ENCODE data around the gene TOX3.

The TOX3 gene

DNA sequence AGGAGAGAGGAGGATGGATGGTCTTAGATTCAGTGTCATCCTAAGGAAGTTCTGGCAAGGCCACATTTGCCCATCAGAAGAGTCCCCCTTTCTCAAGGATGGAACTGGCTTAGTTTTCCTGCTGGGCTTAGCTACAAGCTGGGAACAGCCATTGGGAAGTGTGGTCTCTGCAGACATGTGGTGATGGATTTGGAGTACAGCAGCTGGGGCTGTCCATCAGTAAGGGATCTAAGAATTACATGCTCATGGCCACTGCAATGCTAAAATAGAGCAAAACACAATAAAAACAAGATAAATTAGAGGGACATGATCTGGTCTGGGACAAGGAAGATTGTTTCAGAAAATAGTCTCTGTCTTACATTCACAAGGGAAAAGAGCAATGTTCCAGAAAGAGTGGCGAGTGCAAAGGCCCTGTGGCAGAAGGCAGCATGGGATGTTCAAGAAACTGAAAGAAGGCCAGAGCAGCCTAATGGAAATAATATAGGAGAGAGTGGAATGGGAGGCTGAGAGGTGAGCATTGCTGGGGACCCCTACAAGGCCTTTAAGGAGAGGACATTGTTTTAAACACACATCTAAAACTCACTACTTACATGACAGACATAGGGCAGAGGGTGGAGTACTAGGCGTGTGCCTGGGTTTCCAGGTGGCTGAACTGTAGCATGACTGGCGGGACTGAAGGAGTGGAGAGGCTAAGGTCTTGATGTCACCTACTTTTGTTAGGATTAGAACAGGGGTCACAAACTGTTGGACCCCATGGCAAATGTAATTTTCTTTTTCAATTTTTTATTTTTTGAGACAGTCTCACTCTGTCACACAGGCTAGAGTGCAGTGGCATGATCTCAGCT is 17.0 kb upstream of the TOX3 start:
- DNase-seq: peak; percentile 76

DNA sequence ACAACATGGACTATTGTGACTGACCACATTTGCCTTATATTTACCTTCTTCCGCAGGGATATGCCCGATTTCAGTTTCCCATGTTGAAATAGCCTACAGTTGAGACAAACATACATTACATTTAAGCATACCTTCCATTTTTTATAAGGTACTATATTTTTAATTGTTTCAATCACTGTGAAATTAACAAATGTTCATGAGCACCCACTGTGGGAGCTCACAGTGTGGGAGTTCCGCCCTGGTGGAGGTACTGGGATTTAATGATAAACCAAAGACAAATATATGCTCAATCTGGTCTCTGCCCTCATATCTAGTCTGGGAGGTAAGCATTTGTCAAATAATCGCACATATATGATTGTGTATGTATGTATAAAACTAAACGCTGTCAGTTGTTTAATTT is 15.8 kb upstream of the TOX3 start:
- DNase-seq: peak; percentile 61

GRCh38 chr16:52561910-52562741 is 15.2 kb upstream of the TOX3 start:
- peak; percentile 97 for DNase-seq

DNA sequence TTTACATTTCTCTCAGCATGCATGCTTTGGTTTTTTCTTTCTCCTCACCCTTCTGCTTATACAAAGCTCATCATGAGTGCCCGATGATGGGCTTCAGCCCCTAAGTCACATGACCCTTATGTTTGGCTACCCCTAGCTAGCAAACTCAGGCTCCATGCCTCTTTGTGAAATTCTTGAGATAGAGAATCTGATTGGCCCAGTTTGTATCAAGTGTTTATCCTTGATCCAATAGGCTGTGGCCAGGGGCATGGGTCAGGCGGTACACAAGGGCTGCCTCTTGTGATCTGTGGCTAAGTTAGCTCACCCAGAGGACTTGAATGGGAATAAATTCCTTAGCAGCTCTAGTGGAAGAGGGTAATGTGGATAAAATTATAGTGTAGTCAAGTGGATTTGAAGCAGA is 11.5 kb upstream of the TOX3 start:
- DNase-seq: peak; percentile 40

GRCh38 chr16:52557236-52557635 is 10.3 kb upstream of the TOX3 start:
- DNase-seq: peak; percentile 93

GRCh38 chr16:52556083-52556482 is 9.1 kb upstream of the TOX3 start:
- no peak for DNase-seq

DNA sequence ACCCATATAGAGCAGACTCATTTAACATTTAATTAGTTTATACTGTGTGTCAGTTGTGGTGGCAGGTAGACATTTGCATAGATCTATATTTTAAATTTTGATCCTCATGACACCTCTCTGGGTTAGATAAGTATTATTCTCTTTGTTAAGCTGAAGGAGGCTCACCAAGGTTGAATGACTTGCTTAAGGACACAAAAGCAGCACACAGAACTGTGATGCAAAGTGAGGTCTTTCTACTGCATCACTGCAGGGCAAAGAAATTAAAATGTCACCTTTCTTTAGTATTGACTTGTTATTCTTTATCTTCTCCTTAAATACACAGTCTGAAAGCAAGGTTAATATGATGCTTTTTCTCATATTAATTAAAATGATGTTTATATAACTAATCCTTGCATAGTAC is 8.6 kb upstream of the TOX3 start:
- no peak for DNase-seq

DNA sequence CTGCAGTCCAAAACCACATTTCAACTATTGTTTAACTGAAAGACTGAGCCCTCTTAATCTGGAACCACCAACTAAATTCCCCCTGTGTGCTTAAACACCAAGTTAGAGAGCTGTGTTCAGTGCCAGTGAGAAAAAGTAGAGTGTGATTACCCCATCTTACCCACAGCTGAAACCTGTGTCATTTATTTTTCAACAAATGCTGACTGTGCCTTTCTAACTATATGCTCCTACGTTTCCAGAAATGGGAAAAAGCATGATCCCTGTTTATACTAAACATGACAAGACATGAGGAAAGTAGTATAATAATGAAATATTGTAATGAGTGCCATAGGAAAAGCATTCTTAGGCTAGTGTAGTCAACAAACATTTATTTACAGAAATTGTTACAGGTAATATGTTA is 7.4 kb upstream of the TOX3 start:
- DNase-seq: no peak

- DNase-seq: peak; percentile 62
Measured at GRCh38 chr16:52553322-52553721, 6.4 kb upstream of the TOX3 start.

GRCh38 chr16:52552643-52553042 is 5.7 kb upstream of the TOX3 start:
- DNase-seq: peak; percentile 97

DNA sequence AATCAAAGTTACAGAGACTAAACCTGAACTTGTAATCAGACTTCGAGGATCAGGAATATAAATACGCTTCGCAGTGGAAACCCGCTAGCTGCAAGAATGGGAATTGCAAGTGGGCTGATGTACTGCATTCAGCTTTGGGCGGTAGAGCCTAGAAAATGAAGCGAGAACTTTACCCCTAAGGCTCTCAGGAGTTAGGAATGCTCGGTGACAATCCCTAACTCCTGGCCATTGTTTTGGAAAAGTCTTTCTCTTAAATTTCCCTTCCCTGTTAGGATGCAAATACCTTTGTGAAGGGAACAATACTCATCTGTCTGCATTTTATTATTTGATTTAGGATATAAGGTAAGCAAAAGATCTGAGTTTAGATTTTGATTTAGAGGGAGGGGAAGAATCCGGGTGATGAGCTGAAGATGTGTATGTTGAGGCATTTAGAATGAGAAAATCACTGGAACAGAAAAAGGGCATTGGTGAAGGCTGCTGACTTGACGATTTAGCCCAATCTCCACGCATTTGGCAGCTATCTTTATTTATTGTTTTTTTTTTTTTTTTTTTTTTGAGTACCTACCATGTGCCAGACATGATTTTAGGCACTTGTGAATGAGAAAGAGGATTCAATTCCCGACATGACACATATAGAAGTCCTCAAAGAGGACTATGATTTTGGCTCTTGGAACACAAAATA is 2.2 kb upstream of the TOX3 start:
- DNase-seq: peak; percentile 65

GRCh38 chr16:52548261-52549010 is 1.5 kb upstream of the TOX3 start:
- DNase-seq: peak; percentile 79

DNA sequence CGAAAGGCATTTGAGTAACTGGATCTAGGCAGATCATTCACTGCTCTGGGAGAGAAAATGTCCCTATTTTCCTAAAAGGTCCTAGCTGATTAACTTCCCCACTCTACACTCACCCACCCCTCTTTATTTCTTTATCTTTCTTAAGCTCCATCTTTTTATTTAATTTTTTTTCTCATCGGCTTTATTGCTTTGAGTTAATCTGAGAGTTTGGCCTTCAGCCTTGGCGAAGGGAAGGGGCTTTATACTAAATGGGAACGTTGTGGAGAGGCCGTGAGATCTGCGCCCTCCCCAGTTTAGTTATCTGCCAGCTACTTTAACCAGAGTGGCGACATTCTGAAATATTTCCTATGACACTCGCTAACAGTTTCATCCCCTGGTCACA is 882 bp upstream of the TOX3 start:
- peak; percentile 67 for DNase-seq

DNA sequence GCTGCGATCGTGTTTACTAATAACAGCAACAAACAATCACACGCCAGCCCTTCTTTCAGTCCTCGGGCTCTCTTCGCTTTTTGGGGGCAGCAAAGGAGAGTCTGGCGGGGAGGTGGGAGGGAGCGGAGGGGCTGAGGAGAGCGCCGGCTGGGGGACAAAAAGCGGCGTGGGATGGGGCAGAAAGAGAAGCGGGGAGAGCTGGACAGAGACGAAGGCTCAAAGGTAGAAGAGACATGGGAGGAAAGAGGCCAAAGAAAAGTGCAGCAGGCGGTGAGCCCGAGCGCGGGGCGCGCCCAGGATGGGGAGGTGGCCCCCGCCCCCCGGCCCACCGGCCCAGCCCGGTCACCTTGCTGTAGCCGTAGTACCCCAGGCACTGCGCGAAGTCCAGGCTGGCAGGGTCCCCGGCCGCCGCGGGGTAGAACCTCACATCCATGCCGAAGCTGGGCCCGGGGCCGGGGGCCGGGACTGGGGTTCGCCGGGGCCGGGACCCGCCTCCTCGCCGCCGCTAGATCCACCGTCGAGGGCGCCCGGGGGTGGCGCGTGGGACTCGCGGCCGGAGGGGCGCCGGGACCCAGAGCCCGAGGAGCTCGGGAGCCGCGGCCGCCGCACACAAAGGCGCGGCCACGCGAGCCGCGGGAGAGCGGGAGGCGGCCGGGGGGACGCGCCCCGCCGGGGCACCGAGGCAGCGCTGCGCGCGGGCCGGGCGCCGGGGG is 496 bp downstream of the TOX3 start:
- peak; percentile 65 for DNase-seq

DNA sequence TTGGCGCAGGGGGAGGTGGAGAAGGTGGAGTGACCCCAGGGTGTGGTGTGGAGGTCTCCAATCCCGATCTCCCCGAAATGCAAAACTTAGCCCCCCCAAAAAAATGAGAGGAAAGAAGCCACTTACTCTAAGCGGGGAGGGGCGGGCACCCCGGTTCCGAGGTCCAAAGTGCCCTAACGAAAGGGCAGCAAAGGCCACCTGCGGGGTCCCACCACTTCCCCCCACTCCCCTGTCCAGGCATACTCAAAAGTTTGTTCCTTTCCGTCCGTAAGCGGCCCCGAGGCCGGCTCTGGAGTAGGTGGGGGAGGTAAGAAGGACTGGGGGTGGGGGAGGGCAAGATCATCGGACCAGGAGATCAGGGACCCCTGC is 1.1 kb downstream of the TOX3 start:
- peak; percentile 62 for DNase-seq

DNA sequence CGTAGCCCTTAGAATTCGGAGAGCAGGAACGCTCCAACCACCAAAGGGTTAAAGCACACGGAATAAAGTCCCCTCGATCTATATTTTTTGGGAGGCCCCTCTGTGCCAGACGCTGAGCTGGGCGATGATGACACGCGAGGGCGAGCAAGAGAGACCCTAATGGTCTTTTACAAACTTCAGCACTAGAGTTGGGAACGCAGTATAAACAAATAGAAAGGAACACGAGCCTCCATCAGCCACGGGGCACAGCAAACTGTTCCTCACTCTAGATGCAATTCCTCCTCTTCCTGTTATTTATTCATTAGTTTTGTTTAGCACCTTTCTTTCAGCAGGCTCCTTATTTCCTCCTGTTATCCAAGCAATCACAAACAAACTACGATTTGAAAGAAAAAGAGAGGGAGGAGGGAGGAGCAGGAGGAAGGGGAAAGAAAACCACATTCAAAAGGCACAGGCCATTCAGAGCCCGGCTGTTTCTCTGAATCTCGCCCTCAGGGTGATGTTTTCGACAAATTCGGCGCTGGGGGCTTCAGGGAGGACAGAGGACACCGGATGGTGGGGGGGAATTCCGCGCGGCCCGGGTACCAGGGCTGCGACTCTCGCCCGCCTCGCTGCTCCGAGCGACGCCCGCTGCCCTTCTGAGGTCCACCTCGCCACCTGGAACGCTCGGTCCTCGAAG is 1.6 kb downstream of the TOX3 start:
- peak; percentile 49 for DNase-seq

GRCh38 chr16:52544703-52545102 is 2.2 kb downstream of the TOX3 start:
- DNase-seq: peak; percentile 27

GRCh38 chr16:52543654-52544053 is 3.3 kb downstream of the TOX3 start:
- DNase-seq: no peak

DNA sequence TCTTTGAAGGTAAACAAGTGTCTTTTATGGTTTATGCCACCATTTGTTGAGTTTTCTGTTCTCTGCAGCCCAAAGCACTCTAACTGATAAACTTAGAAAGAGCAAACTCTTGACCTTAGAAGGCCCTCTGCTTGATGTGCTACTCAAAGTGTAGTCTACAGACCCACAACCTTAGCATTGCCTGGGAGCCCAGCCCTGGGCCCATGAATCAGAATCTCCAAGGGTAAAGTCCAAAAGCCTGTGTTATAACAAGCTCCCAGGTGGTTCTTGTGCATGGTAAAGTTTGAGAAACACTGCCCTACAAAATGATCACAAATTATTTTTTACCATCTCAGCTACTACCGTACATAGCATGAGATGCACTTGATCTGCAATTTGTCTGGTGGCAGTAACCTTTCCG is 6.0 kb downstream of the TOX3 start:
- DNase-seq: no peak

- DNase-seq: no peak
Measured at GRCh38 chr16:52539191-52539590, 7.8 kb downstream of the TOX3 start.

DNA sequence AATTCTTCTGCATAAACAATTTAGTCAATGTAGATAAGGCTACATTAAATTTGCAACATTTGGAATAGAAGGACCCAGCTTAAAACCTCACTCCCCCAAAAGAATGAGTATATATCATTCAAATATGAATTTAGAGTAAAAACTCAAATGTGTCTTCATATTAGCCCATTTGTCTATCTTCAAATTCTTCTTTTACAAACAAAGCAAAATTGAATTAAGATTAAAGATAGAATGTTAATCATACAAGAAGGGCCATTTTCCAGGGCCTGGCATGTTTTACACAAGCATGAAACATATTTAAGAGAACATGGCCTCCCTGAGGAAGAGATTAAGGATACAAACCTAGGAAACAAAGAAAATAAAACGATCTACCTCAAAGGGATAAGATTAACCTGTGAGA is 8.4 kb downstream of the TOX3 start:
- DNase-seq: no peak

DNA sequence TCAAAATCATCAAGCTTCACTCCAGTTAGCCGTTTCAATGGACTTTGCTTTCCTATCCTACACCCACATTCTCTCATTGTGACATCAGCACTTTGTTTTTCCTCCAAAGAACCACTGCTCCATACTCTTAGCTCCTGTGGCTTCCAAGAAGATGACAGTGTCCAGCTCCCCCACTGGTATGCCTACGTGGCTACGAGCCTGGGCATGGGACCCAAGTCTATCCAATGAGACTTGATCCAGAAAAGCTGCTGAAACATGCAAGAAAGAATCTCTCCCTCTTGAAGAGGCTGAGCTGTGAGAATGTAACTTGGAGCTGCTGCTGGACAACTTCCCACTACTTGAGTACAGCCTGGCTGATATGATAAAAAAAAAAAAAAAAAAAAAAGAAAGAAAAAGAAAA is 9.4 kb downstream of the TOX3 start:
- no peak for DNase-seq

Measured in DMS53 (cell line).